Measurements from ENCODE around the gene TPPP. TPM values are rescaled to one million over a fixed set of nuclear protein-coding genes. Genes with fewer than 3 reads are reported as not detected.

Gene TPPP
- total RNA-seq, 1 experiment from 2014 or later = not detected

GRCh38 chr5:665956-666711, 27.0 kb downstream of the TPPP start:
- no peak for DNase-seq (ENCODE audit: low read depth)

- DNase-seq (ENCODE audit: low read depth) = no peak
These were observed 27.6 kb downstream of the TPPP start for GRCh38 chr5:665541-665955.

- DNase-seq (ENCODE audit: low read depth) = no peak
These were observed 28.2 kb downstream of the TPPP start for GRCh38 chr5:664994-665360.

GRCh38 chr5:664343-664993, 28.7 kb downstream of the TPPP start:
- no peak for DNase-seq (ENCODE audit: low read depth)

GRCh38 chr5:663436-664342, 29.5 kb downstream of the TPPP start:
- DNase-seq (ENCODE audit: low read depth) = no peak

- DNase-seq (ENCODE audit: low read depth) = no peak
These were observed 30.3 kb downstream of the TPPP start for GRCh38 chr5:662751-663435.

GRCh38 chr5:661891-662750, 31.0 kb downstream of the TPPP start:
- no peak for DNase-seq (ENCODE audit: low read depth)

GRCh38 chr5:660491-661030, 32.6 kb downstream of the TPPP start:
- DNase-seq (ENCODE audit: low read depth) = no peak

GRCh38 chr5:659496-660263, 33.5 kb downstream of the TPPP start:
- DNase-seq (ENCODE audit: low read depth) = no peak

GRCh38 chr5:658103-658502, 35.0 kb downstream of the TPPP start:
- DNase-seq (ENCODE audit: low read depth) = peak; percentile 33

GRCh38 chr5:657570-657969, 35.6 kb downstream of the TPPP start:
- DNase-seq (ENCODE audit: low read depth) = peak; percentile 95

- no peak for DNase-seq (ENCODE audit: low read depth)
These were observed 37.7 kb downstream of the TPPP start for GRCh38 chr5:655406-655805.

GRCh38 chr5:654071-654778, 38.9 kb downstream of the TPPP start:
- DNase-seq (ENCODE audit: low read depth) = no peak

GRCh38 chr5:652773-653350, 40.3 kb downstream of the TPPP start:
- no peak for DNase-seq (ENCODE audit: low read depth)

GRCh38 chr5:652023-652515, 41.1 kb downstream of the TPPP start:
- DNase-seq (ENCODE audit: low read depth) = no peak

- no peak for DNase-seq (ENCODE audit: low read depth)
These were observed 41.7 kb downstream of the TPPP start for GRCh38 chr5:651296-652022.

- DNase-seq (ENCODE audit: low read depth) = no peak
These were observed 45.4 kb downstream of the TPPP start for GRCh38 chr5:647727-648126.

GRCh38 chr5:647311-647710, 45.8 kb downstream of the TPPP start:
- DNase-seq (ENCODE audit: low read depth) = no peak
